ENCODE data around the gene CELA2B.

CELA2B gene

GRCh38 chr1:15500184-15501178 is 24.6 kb downstream of the CELA2B start:
- no peak for DNase-seq (ENCODE audit: low read depth)
- no peak for TF ChIP-seq CTCF (IDR thresholded peaks at IDR 0.05; ENCODE audit: control insufficient read depth, extremely low read depth, insufficient read depth)
- H3K4me3 ChIP-seq (ENCODE audit: low read depth, low read length): no peak overlapping the region

- TF ChIP-seq CTCF (IDR thresholded peaks at IDR 0.05; ENCODE audit: control insufficient read depth, extremely low read depth, insufficient read depth): peak; percentile 65
- H3K4me3 ChIP-seq (ENCODE audit: low read depth, low read length): no peak overlapping the region
- DNase-seq (ENCODE audit: low read depth): no peak
Observed at GRCh38 chr1:15501208-15502032, 25.5 kb downstream of the CELA2B start.

GRCh38 chr1:15504436-15504835 is 28.5 kb downstream of the CELA2B start:
- H3K4me3 ChIP-seq (ENCODE audit: low read depth, low read length): no peak overlapping the region
- no peak for TF ChIP-seq CTCF (IDR thresholded peaks at IDR 0.05; ENCODE audit: control insufficient read depth, extremely low read depth, insufficient read depth)
- no peak for DNase-seq (ENCODE audit: low read depth)

GRCh38 chr1:15506831-15507230 is 30.9 kb downstream of the CELA2B start:
- TF ChIP-seq CTCF (IDR thresholded peaks at IDR 0.05; ENCODE audit: control insufficient read depth, extremely low read depth, insufficient read depth): no peak
- no peak for DNase-seq (ENCODE audit: low read depth)
- H3K4me3 ChIP-seq (ENCODE audit: low read depth, low read length): no peak overlapping the region

- H3K4me3 ChIP-seq (ENCODE audit: low read depth, low read length): no peak overlapping the region
- TF ChIP-seq CTCF (IDR thresholded peaks at IDR 0.05; ENCODE audit: control insufficient read depth, extremely low read depth, insufficient read depth): no peak
- no peak for DNase-seq (ENCODE audit: low read depth)
Observed at GRCh38 chr1:15507278-15507677, 31.4 kb downstream of the CELA2B start.

- no peak for DNase-seq (ENCODE audit: low read depth)
- no peak for TF ChIP-seq CTCF (IDR thresholded peaks at IDR 0.05; ENCODE audit: control insufficient read depth, extremely low read depth, insufficient read depth)
- H3K4me3 ChIP-seq (ENCODE audit: low read depth, low read length): no peak overlapping the region
Observed at GRCh38 chr1:15508700-15509487, 33.0 kb downstream of the CELA2B start.

All from LNCaP clone FGC (cell line).